Stimulated activated CD8-positive, alpha-beta memory T cell treated with anti-CD3 and anti-CD28 coated beads, Interleukin-12 subunit alpha, Interleukin-12 subunit beta, amount 100 ng/mL, for 4 hours (primary cell): ENCODE data around the gene C1QTNF4.
"Not testable (repeated sequence)": the region's sequence is repeated elsewhere in the genome, so short reads cannot be mapped to it uniquely, and the experiment has no call there.

Experiments used
- DNase-seq: peaks from one replicate; pipeline ENCODE4 v3.0.0-alpha.2; 2020; ENCODE audit warnings: low read depth

C1QTNF4 gene

GRCh38 chr11:47565340-47566148 is 28.7 kb downstream of the C1QTNF4 start, which contains the start of gene PTPMT1:
PTPMT1 (plus strand) TSS chr11:47565599; CDS start chr11:47565623, 24 bp downstream.
- peak; percentile 42 for DNase-seq

GRCh38 chr11:47564933-47565339 is 29.3 kb downstream of the C1QTNF4 start:
- no peak for DNase-seq

- not testable (repeated sequence) for DNase-seq
These were observed 29.8 kb downstream of the C1QTNF4 start for GRCh38 chr11:47564366-47564765.

GRCh38 chr11:47562393-47562792 is 31.8 kb downstream of the C1QTNF4 start:
- DNase-seq: not testable (repeated sequence)

- DNase-seq: no peak
These were observed 33.8 kb downstream of the C1QTNF4 start for GRCh38 chr11:47560426-47560825.

- no peak for DNase-seq
These were observed 35.5 kb downstream of the C1QTNF4 start for GRCh38 chr11:47558695-47559094.

GRCh38 chr11:47557004-47557403 is 37.2 kb downstream of the C1QTNF4 start:
- not testable (repeated sequence) for DNase-seq

- no peak for DNase-seq
These were observed 40.8 kb downstream of the C1QTNF4 start for GRCh38 chr11:47553406-47553743.

GRCh38 chr11:47552566-47553405 is 41.4 kb downstream of the C1QTNF4 start, which contains the start of gene CELF1:
CELF1 (minus strand) TSS chr11:47553132; CDS start chr11:47499523, 53,609 bp downstream.
- peak; percentile 90 for DNase-seq

GRCh38 chr11:47552056-47552565 is 42.1 kb downstream of the C1QTNF4 start:
- DNase-seq: no peak

GRCh38 chr11:47551086-47551485 is 43.1 kb downstream of the C1QTNF4 start:
- DNase-seq: no peak

- DNase-seq: no peak
These were observed 43.7 kb downstream of the C1QTNF4 start for GRCh38 chr11:47550288-47551047.

GRCh38 chr11:47546274-47546673 is 47.9 kb downstream of the C1QTNF4 start:
- not testable (repeated sequence) for DNase-seq

GRCh38 chr11:47545298-47545697 is 48.9 kb downstream of the C1QTNF4 start:
- no peak for DNase-seq

- no peak for DNase-seq
These were observed 53.1 kb downstream of the C1QTNF4 start for GRCh38 chr11:47541070-47541469.

- no peak for DNase-seq
These were observed 54.6 kb downstream of the C1QTNF4 start for GRCh38 chr11:47539681-47540039.
